ENCODE data around the gene RPL6. TPM values are rescaled to one million over a fixed set of nuclear protein-coding genes. Genes with fewer than 3 reads are reported as not detected.
"Not testable (repeated sequence)": the region's sequence is repeated elsewhere in the genome, so short reads cannot be mapped to it uniquely, and the experiment has no call there.

The RPL6 gene
- 1,338 TPM for total RNA-seq

- peak; percentile 96 for DNase-seq
Observed at GRCh38 chr12:112409064-112409905, at the start of gene RPL6. Gene RPL6, minus strand, starts transcription at chr12:112409605. Its CDS starts 949 bp downstream, at chr12:112408656.

GRCh38 chr12:112458751-112459150, 49.3 kb upstream of the RPL6 start:
- DNase-seq: no peak

GRCh38 chr12:112458330-112458729, 48.9 kb upstream of the RPL6 start:
- DNase-seq: no peak

GRCh38 chr12:112457142-112457541, 47.7 kb upstream of the RPL6 start:
- not testable (repeated sequence) for DNase-seq

- DNase-seq: no peak
Observed at GRCh38 chr12:112456029-112456428, 46.6 kb upstream of the RPL6 start.

GRCh38 chr12:112450725-112451124, 41.3 kb upstream of the RPL6 start:
- no peak for DNase-seq

GRCh38 chr12:112448165-112448564, 38.8 kb upstream of the RPL6 start:
- not testable (repeated sequence) for DNase-seq

GRCh38 chr12:112447106-112447505, 37.7 kb upstream of the RPL6 start:
- no peak for DNase-seq

- no peak for DNase-seq
Observed at GRCh38 chr12:112446008-112446725, 36.8 kb upstream of the RPL6 start.

- no peak for DNase-seq
Observed at GRCh38 chr12:112443916-112444315, 34.5 kb upstream of the RPL6 start.

- DNase-seq: not testable (repeated sequence)
Observed at GRCh38 chr12:112440653-112441052, 31.2 kb upstream of the RPL6 start.

GRCh38 chr12:112439769-112440168, 30.4 kb upstream of the RPL6 start:
- DNase-seq: no peak

- DNase-seq: not testable (repeated sequence)
Observed at GRCh38 chr12:112438645-112439044, 29.2 kb upstream of the RPL6 start.

- DNase-seq: no peak
Observed at GRCh38 chr12:112433551-112433950, 24.1 kb upstream of the RPL6 start.

GRCh38 chr12:112431965-112432364, 22.6 kb upstream of the RPL6 start:
- no peak for DNase-seq

- DNase-seq: no peak
Observed at GRCh38 chr12:112430929-112431328, 21.5 kb upstream of the RPL6 start.

GRCh38 chr12:112427760-112428159, 18.4 kb upstream of the RPL6 start:
- DNase-seq: no peak

- DNase-seq: no peak
Observed at GRCh38 chr12:112425582-112426382, 16.4 kb upstream of the RPL6 start.

GRCh38 chr12:112424126-112424525, 14.7 kb upstream of the RPL6 start:
- DNase-seq: no peak

GRCh38 chr12:112422531-112422930, 13.1 kb upstream of the RPL6 start:
- DNase-seq: no peak

GRCh38 chr12:112421363-112421762, 12.0 kb upstream of the RPL6 start:
- no peak for DNase-seq

GRCh38 chr12:112420740-112421139, 11.3 kb upstream of the RPL6 start:
- DNase-seq: peak; percentile 4
